ENCODE data around the gene DOCK6.

Gene DOCK6

DNA sequence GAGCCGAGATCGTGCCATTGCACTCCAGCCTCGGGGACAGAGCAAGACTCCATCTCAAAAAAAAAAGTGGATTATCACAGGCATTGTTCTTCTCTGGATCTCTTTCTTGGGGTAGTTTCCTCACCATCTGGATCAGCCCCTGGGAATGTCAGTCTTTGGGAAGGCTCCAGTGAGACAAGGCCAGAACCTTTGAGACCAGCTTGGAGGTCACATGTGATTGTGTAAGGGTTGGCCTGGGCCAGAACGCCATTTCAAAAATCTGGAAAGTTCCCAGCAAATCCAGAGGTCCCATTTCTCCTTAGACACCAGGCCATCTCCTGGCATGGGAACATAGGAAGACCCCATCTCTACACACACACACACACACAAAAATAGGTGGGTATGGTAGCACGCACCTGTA lies 37.2 kb downstream of the DOCK6 start:
- no peak for DNase-seq (ENCODE audit: low read depth)

DNA sequence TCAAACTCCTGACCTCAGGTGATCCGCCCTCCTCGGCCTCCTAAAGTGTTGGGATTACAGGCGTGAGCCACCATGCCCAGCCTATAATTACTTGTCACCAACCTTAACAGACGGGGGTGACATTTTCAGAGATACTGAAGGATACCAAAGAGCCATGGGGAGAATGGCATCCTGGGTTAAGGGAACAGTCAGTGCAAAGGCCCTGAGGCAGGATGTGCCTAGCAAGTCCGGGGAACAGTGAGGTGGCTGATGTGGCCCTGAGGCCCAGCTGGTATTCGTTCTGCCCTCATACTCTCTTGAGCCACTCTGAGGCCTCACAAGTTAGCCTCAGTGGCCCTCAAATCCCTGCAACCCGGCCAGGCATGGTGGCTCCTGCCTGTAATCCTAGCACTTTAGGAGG lies 37.9 kb downstream of the DOCK6 start:
- no peak for DNase-seq (ENCODE audit: low read depth)

DNA sequence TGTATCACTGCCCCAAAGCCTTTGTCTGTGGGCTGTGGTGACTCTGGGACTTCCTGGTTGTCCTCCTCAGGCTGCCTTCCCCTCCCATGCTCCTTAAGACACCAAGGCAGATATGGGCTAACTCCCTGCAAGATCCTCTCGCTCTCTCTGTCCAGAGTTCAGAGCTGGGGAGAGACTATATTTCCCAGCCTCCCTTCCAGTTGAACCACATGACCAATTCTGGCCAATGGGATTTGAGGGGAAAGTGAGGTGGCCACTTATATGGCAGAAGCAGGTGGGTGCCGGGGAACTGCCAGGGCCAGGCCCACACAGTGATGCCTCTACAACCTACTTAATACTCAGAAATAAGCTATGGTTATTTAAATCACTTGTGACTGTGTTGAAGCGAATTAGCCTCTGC lies 39.1 kb downstream of the DOCK6 start:
- DNase-seq (ENCODE audit: low read depth): no peak

DNA sequence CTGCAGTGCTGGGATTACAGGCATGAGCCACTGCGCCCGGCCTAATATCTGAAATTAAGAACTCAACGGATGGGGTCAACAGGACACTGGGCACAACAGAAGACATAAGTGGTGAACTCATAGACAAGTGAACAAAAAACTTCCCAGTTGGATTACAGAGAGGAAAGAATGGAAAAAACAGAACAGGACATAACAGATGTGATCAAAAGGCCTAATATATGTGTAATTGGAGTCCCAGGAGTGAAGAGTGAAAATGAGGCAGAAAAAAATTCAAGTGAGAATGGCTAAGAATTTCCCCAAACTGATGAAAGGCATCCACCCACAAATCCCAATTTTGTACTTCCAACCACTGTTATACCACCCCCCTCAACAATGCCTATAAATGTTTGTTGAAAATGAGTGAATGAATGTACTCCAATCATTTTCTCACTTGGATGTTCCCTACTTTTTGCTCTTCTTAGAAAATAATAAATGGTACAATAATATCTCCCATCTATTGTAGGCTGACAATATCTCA lies 41.2 kb downstream of the DOCK6 start:
- DNase-seq (ENCODE audit: low read depth): no peak

DNA sequence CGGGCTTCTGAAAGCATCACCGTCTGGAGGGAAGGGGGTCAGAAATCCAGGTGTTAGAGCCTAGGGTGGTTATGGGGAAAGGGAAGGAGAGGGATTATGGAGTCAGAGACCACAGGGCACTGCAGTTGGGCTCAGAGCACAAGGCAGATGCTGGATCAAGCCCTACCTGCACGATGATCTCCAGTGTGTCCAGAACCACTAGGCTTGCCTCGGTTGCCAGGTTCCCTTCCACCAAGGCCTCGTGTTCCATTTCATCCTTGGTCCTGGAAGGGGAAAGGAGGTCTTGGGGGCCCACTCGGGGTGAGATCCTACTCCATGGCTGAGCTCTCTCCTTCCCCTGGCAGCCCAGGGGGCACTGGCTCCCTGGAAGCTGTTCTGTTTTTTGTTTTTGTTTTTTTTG lies 47.9 kb downstream of the DOCK6 start:
- DNase-seq (ENCODE audit: low read depth): no peak

DNA sequence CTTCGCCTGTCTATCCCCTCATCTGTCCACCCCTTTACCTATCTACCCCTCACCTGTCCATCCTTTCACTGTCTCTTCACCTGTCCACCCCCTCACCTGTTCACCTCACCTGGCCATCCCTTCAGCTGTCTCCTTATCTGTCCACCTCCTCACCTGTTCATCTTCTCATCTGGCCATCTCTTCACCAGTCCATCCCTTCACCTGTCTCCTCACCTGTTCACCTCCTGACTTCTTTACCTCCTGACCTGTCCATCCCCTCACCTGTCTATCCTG lies 51.7 kb downstream of the DOCK6 start:
- no peak for DNase-seq (ENCODE audit: low read depth)

DNA sequence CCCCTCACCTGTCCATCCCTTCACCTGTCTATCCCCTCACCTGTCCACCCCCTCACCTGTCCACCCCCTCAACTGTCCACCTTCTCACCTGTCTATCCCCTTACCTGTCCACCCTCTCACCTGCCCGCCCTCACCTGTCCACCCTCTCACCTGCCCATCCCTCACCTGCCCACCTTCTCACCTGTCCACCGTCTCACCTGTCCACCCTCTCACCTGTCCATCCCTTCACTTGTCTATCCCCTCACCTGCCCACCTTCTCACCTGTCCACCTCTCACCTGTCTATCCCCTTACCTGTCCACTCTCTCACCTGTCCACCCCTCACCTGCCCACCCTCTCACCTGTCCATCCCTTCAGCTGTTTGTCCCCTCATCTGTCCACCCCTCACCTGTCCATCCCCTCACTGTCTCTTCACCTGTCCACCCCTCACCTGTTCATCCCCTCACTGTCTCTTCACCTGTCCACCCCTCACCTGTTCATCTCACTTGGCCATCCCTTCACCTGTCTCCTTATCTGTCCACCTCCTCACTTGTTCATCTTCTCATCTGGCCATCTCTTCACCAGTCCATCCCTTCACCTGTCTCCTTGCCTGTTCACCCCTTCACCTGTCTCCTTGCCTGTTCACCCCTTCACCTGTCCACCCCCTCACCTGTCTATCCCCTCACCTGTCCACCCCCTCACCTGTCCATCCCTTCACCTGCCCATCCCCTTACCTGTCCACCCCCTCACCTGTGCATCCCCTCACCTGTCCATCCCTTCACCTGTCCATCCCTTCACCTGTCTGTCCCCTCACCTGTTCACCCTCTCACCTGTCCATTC lies 52.3 kb downstream of the DOCK6 start:
- no peak for DNase-seq (ENCODE audit: low read depth)

DNA sequence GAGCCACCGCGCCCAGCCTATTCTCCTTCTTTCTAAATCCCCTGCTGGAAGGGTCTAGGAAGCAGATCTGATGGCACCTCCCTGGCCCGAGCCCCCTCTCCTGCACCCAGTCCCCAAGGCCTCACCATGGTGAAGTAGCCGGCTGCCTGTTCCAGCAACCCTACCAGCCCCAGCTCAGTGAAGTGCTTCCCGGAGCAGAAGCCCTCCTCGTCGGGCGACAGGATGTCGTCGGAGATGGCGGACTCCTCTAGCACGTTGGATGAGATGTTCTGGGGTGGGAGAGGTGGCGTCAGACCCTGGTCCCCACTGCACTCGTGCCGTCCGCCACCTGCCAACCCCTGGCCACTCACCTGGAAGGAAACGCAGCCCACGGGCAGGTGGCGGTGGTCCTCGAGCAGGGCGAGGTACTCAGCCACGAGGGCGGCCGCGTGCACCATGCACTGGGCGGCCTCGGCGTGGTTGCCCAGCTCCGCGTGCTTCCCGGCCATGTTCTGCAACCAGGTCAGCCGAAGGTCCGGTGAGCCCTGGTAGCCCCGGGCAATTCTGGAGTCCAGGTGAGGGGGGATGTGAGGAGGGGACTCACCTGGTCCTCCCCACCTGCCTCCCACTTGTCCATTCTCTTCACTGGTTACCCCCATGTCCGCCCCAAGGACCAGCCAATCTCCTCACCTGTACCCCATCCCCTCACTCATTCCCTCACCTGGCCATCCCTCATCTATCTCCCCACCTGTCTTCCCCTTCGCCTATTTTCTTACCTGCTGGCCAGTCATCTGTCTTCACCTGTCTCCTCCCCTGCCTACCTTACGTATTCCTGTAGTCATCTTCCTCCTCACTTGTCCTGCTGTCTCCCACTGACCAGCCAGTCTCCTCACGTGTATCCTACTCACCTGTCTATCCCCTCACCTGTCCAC lies 53.5 kb downstream of the DOCK6 start:
- no peak for DNase-seq (ENCODE audit: low read depth)

DNA sequence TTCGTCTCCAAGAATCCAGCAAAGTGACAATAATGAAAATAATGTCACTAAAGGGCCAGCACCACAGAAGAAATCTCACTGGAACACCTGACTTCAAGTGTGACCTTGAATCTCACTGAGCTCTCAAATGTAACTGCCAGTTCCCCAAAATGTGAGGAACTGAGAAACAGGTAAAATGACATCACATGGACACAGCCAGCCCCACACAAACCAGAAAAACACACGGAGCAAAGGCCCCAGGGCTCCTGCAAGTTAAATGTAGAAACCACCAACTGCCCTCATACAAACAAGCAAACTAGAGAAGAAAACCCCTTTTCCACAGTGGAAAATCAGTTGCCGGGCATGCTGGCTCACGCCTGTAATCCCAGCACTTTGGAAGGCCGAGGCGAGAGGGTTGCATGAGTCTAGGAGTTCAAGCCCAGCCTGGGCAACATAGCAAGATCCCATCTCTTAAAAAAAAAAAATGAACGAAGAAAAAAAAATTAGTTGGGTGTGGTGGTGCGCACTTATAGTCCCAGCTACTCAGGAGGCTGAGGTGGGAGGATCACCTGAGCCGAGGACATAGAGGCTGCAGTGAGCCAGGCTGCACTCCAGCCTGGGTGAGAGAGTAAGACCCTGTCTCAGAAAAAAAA lies 56.3 kb downstream of the DOCK6 start:
- no peak for DNase-seq (ENCODE audit: low read depth)

DNA sequence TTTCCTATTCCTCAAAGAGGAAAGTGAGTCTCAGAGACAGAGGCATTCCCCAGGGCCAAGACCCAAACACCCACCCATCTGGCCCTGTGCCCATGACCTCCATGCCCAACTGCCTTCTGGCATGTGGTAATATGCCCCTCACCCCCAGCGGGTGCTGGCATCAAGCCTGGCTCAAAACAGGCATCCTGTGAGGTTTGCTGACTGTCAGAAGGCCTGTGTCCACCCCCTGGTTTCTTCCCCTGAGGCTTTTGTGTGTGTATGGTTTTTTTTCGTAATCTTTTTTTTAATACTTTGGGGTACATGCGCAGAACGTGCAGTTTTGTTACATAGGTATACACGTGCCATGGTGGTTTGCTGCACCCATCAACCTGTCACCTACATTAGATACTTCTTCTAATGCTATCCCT lies 57.4 kb downstream of the DOCK6 start:
- no peak for DNase-seq (ENCODE audit: low read depth)

DNA sequence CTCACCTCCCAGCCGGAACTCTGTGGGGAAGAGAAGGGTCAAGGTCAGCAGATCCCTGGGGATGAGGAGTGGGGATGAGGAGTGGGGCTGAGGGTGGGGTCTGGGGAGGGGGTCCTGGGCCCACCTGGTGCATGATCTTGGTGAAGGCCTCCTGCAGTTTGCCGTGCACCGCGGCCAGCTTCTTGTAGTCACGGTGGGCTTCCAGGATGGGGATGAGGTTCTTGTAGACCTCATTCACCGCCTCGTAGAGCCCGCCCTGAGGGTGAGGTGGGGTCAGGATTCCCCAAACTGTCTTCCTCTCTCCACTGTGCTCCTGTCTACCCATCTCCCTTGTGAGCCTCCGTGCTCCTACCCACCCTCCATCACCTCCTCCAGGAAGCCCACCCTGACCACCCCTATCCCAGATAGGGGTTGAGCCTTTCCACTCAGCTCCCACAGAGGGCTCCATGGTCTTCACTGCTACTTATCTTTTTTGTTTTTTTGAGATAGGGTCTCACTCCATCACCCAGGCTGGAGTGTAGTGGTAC lies 58.2 kb downstream of the DOCK6 start:
- DNase-seq (ENCODE audit: low read depth): no peak

DNA sequence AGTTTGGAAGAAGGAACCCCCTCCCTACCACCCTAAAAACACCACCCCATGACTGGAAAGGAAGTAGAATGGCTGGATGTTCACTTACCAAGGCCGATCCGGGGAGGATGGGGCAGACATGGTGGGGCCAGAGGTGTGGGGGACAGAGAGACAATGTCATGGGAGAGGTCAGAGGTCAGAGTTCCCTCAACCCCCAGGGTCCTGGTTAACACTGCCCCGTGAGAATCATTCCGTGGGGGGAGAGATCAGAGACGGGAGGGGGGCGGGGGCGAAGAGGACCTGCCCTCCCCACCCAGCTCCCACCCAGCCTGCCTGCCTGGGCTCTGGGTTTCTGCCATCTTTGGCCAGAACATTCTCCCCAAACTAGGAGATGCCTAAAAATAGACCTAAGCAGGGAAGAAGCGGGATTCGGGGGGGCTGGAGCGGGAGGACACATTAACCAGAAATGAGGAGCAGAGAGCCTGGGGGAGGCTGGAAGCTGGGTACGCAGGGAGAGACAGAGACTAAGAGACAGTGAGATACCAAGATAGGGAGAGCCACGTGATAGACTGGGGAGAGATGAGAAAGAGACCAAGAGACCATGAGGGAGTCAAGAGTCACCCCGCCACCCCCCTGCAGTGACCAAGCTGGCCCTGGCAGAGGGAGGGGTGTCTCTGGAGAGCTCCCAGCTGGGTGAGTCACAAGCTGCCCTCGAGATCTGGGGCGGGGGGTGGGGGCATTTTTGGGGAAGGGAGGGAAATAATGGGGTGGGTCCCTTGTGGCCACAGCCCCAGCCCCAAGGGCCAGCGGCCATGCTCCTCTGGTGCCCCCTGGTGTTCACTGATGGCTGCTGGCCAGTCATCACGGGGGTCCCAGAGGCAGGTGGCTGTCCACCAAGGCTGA lies 58.9 kb downstream of the DOCK6 start:
- no peak for DNase-seq (ENCODE audit: low read depth)

DNA sequence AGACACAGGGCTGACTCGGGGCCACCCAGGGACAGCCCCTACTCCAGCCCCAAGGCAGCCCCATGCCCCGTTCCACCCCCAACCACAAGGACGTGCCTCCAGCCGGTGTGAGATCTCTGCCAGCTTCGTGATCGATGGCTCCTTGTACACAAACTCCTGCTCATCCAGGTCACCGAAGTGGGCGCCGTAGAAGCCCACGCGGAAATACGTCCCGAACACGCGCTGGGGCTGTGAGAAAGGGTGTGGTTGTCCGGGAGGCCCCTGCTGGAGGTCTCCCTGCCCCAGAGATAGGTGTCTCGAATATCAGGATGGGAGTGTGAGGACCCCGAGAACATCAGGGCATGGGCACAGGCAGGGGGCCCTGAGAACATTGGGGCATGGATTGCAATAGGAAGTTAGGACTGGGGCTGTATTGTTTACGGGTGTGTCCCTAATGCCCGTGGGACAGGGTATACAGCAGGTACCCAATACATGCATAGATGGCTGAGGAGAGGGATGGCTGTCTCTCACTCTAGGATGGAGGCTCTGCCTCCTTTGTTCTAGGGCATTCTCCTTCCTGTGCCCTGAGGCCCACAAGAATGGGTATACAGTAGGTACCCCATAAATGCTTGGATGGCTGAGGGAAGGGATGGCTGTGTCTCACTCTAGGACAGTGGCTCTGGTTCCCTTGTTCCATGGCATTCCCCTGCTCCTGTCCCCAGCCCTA lies 59.7 kb downstream of the DOCK6 start:
- DNase-seq (ENCODE audit: low read depth): no peak

DNA sequence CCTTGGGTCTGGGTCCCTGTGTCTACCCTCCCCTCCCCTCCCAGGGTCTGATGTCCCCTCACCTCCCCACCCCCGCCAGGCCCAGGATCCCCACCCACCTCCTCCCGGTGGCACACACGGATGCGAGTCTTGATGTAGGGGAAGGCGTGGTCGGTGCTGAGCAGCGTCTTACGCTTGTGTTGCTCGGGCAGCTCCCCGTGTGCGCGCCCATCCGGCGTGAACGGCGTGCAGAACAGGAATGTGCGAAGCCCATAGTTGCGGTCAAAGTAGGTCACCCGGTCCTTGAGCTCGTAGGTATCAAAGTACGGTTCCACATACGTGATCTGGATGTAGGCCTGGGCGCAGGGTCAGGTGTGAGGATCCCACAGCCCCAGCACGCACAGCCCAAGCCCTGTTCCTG lies 60.5 kb downstream of the DOCK6 start:
- no peak for DNase-seq (ENCODE audit: low read depth)

DNA sequence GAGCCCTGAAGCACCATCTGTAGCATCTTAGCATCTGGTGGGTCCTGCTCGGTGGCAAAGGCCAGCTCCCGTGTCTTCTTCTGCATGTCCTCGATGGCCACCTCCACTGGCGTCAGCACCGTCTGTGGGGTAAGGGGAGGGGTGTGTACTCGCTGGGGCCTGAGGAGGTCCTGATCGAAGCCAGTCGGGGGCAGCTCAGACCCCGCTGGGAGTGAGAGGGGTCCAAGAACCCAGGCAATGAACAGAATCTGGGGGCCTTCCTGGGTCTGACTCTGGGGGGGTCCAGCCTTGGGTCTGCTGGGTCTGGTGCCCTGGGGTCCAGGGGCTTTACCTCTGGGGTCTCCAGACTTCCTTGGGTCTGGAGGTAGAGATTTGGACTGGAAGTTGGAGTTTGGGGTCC lies 61.4 kb downstream of the DOCK6 start:
- no peak for DNase-seq (ENCODE audit: low read depth)

DNA sequence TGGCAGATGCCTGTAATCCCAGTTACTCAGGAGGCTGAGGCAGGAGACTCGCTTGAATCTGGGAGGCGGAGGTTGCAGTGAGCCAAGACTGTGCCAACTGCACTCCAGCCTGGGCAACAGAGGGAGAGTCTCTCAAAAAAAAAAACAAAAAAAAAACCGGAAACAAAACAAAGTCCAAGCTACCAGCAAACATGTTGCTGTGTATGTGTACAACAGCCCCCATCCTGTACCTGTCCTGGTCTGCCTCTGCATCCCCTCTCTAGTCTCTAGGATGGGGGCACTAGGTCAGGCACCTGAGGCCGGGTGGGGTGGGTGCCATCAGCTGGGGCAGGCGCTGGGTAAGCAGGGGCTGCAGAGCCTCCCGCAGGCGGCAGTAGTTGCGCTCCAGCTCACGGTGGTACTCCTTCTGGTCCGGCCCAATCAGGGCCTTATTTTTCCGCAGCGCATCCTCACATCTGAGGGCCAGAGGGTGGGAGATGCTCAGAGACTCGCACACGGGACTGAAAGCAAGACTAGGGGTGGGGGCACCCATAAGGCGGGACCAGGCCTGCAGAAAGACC lies 62.2 kb downstream of the DOCK6 start:
- no peak for DNase-seq (ENCODE audit: low read depth)

DNA sequence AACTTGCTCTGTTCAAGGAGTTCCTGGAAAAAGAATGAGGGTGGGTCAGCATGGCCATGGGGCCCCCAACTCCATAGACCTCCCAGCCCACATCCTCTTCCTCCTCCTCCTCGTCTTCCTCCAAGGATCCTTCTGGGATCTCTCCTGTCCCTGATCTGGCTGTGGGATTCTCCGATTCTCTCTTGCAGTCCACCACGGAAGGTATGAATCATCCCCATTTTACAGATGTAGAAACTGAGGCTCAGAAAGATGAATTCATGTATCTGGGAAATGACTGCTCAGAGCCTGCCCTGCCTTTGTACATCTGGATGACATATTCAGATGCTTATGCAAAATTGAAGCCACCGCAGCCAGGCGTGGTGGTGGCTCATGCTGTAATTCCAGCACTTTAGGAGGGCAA lies 62.8 kb downstream of the DOCK6 start:
- DNase-seq (ENCODE audit: low read depth): no peak

DNA sequence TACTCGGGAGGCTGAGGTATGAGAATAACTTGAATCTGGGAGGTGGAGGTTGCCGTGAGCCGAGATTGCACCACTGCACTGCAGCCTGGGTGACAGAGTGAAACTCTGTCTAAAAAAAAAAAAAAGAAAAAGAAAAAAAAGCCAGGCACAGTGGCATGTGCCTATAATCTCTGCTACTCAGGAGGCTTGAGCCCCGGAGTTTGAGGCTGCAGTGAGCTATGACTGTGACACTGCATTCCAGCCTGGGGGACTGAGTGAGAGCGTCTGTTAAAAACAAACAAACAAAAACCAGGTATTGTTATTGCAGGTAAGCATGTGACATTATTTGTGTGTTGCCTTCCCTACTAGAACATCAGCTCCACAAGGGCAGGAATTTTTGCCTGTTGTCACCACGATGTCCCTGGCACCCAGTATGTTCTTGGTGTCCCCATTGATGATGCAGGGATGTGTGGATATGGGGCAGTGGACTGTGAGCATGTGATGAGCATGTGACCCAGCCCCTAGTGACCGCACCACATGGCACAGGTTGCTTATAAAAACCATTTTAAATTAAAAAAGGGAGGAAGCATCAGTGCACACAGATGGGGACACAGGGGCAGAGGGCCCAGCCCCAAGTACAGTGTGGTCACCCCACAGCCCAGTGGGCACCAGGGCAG lies 63.4 kb downstream of the DOCK6 start:
- DNase-seq (ENCODE audit: low read depth): no peak

DNA sequence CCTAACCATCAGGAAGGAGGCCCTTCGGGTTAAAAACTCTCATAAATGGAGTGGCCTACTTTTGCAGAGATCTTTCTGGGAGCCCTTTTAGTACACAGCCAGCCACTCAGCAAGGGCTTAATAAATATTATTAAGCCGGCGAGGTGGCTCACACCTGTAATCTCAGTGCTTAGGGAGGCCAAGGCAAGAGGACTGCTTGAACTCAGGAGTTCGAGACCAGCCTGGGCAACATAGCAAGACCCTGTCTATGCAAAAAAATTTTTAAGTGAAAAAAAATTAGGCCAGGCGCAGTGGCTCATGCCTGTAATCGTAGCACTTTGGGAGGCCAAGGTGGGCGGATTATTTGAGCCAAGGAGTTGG lies 64.2 kb downstream of the DOCK6 start:
- no peak for DNase-seq (ENCODE audit: low read depth)

All from activated T-helper 1 cell treated with Interleukin-2 at 50 U/mL for 16 hours (primary cell).